Neuronal stem cell (in vitro differentiated cells): Measurements from ENCODE around the gene WNT3A.

Source experiments
- DNase-seq: peaks from one replicate; pipeline ENCODE4 v3.0.0-alpha.2; 2013; ENCODE audit warnings: low spot score
- H2AFZ ChIP-seq: one replicate; pipeline ENCODE4 v1.6.1; 2013; ENCODE audit warnings: mild to moderate bottlenecking, low read length, inconsistent platforms
- H2AK5ac ChIP-seq: 2 replicates; pipeline ENCODE4 v1.6.1; 2013; ENCODE audit warnings: low read depth, mild to moderate bottlenecking, inconsistent platforms, low read length, moderate library complexity, mixed read lengths
- H2BK120ac ChIP-seq: 2 replicates; pipeline ENCODE4 v1.6.1; 2013; ENCODE audit warnings: low read depth, mild to moderate bottlenecking, inconsistent platforms, low read length, moderate library complexity, mixed read lengths
- H2BK12ac ChIP-seq: one replicate; pipeline ENCODE4 v1.6.1; 2013; ENCODE audit warnings: low read length, inconsistent platforms
- H2BK15ac ChIP-seq: 2 replicates; pipeline ENCODE4 v1.6.1; 2013; ENCODE audit warnings: mild to moderate bottlenecking, low read length, inconsistent platforms, mixed read lengths
- H2BK5ac ChIP-seq: one replicate; pipeline ENCODE4 v1.6.1; 2013; ENCODE audit warnings: inconsistent platforms, mild to moderate bottlenecking, low read length, moderate library complexity
- H3K14ac ChIP-seq: one replicate; pipeline ENCODE4 v1.6.1; 2013; ENCODE audit warnings: low read length, inconsistent platforms
- H3K18ac ChIP-seq: 2 replicates; pipeline ENCODE4 v1.6.1; 2013; ENCODE audit warnings: low read length, inconsistent platforms
- H3K23ac ChIP-seq: 2 replicates; pipeline ENCODE4 v1.6.1; 2013; ENCODE audit warnings: low read depth, mild to moderate bottlenecking, mixed read lengths, low read length, inconsistent platforms; ENCODE audit not compliant: poor library complexity
- H3K27ac ChIP-seq: replicated peaks from 3 replicates; pipeline ENCODE4 v1.5.1; 2013; ENCODE audit warnings: low read length, inconsistent platforms
- H3K27me3 ChIP-seq, 3 experiments: 2 replicates each; pipeline ENCODE4 v1.6.1; 2013; ENCODE audit warnings: low read length in 3 of 3, mild to moderate bottlenecking in 2 of 3, inconsistent platforms in 1 of 3, low read depth in 1 of 3, mixed read lengths in 1 of 3, moderate library complexity in 1 of 3; ENCODE audit not compliant: control insufficient read depth in 3 of 3, insufficient read depth in 3 of 3
- H3K36me3 ChIP-seq, 2 donors: replicated peaks in 1 of 2; 2 replicates each; pipeline ENCODE4 v1.6.1; 2013; ENCODE audit warnings: low read length in 2 of 2; ENCODE audit not compliant: control insufficient read depth in 2 of 2, insufficient read depth in 2 of 2
- H3K4ac ChIP-seq: 2 replicates; pipeline ENCODE4 v1.6.1; 2013; ENCODE audit warnings: inconsistent platforms, mild to moderate bottlenecking, low read length, moderate library complexity
- H3K4me1 ChIP-seq, 2 donors: 1 replicate in 1 of 2; 2 replicates in 1 of 2; pipeline ENCODE4 v1.6.1; 2013; ENCODE audit warnings: low read length in 2 of 2, low read depth in 1 of 2; ENCODE audit not compliant: control insufficient read depth in 2 of 2, insufficient read depth in 1 of 2
- H3K4me2 ChIP-seq: one replicate; pipeline ENCODE4 v1.6.1; 2013; ENCODE audit warnings: mild to moderate bottlenecking, low read length, inconsistent platforms; ENCODE audit not compliant: insufficient read depth, poor library complexity, severe bottlenecking
- H3K4me3 ChIP-seq, 2 donors: 2 replicates each; pipeline ENCODE4 v1.5.1; 2013; ENCODE audit warnings: low read length in 2 of 2, mild to moderate bottlenecking in 2 of 2, inconsistent platforms in 1 of 2, moderate library complexity in 1 of 2
- H3K79me1 ChIP-seq: one replicate; pipeline ENCODE4 v1.6.1; 2013; ENCODE audit warnings: low read depth, mild to moderate bottlenecking, inconsistent platforms, low read length, moderate library complexity
- H3K9ac ChIP-seq: one replicate; pipeline ENCODE4 v1.6.1; 2013; ENCODE audit warnings: mild to moderate bottlenecking, low read depth, low read length, inconsistent platforms; ENCODE audit not compliant: poor library complexity
- H3K9me3 ChIP-seq, 2 donors: replicated peaks in 1 of 2; 2 replicates each; pipeline versions ENCODE3 to v1.6.1; 2013; ENCODE audit warnings: low read length in 2 of 2, mild to moderate bottlenecking in 2 of 2, inconsistent platforms in 1 of 2, low read depth in 1 of 2, mixed read lengths in 1 of 2, moderate library complexity in 1 of 2; ENCODE audit not compliant: control insufficient read depth in 2 of 2, insufficient read depth in 1 of 2
- H4K8ac ChIP-seq: one replicate; pipeline ENCODE4 v1.6.1; 2013; ENCODE audit warnings: low read depth, mild to moderate bottlenecking, inconsistent platforms, low read length, moderate library complexity
- H4K91ac ChIP-seq: one replicate; pipeline ENCODE4 v1.6.1; 2013; ENCODE audit warnings: low read length, low read depth, mild to moderate bottlenecking, inconsistent platforms; ENCODE audit not compliant: poor library complexity
- WGBS, 2 donors: extraction: QIAGEN DNeasy Blood & Tissue Kit; methylation state at CpG; one replicate each; pipeline ENCODE4 v1.1.7; 2013; ENCODE audit warnings: missing lambda C conversion rate in 2 of 2, mixed read lengths in 1 of 2; ENCODE audit not compliant: insufficient read length in 2 of 2, insufficient replicate concordance in 1 of 2; ENCODE audit errors: extremely low coverage in 2 of 2; 5-methylcytosine and 5-hydroxymethylcytosine counted together

Gene WNT3A

DNA sequence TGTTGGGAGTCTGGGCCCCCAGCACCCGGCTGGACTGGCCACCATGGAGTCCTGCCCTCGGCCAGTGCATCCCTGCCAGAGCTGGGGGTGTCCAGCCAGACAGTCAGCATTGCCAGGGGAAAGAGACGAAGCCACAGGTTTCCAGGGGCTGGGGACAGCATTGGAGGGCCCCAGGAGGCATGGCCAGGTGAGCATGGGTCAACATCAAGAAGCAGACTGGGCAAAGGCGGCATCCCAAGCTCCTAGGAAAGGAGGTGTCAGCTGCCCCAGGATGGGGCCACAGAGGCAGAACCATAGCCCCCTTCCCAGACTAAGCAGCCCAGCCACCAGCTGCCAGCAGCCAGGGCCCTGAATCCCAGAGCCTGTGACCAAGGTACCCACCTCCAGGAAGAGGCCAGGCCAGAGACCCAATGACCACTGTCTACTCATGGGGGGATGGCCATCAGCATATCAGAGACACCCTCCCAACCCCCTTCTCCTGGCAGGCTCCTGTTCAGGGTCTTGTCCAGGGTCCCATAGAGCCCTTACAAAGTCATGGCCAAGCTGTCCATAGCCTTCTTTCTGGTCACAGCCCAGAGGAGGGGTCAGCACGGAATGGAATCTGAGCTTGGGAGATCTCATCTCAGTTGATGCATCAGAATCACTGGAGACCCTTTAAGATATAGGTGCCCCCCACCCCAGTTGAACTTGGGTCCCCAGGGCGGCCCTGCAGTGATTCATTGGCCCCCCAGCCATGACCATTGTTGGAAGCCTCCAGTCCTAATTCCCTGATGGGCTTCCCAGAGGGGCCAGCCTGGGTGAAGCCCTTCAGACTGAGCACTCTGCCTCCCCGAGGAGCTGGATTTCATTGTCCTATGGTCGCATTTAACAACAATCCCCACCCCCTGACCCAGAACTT is 32.5 kb downstream of the WNT3A start:
- Histone ChIP-seq H2BK12ac (no peak overlapping the region), H3K4ac (no peak overlapping the region), H4K91ac (no peak overlapping the region), H3K27me3 (peaks cover 0 to 42% (median 28%) of the 10 kb centered on the region in 3 experiments), H3K9ac (no peak overlapping the region), H3K23ac (no peak overlapping the region), H3K79me1 (no peaks in the 10 kb centered on the region), H3K14ac (no peak overlapping the region), H3K9me3 (peaks cover 0 to 2% of the 10 kb centered on the region in 2 donors), H3K4me1 (peaks cover 19 to 33% of the 10 kb centered on the region in 2 donors), H2BK5ac (no peak overlapping the region), H3K36me3 (no peaks in the 10 kb centered on the region), H3K4me3 (no peak overlapping the region), H2AFZ (no peak overlapping the region), H2AK5ac (peak overlapping the region; percentile 36), H3K4me2 (no peak overlapping the region), H3K27ac (no peak overlapping the region), H2BK120ac (peak overlapping the region; percentile 4), H3K18ac (peak overlapping the region; percentile 68), H4K8ac (no peak overlapping the region), H2BK15ac (peak overlapping the region; percentile 60)
- DNase-seq = no peak
- WGBS, 2 donors = no CpG with 5 or more reads among the region's 8 CpGs

DNA sequence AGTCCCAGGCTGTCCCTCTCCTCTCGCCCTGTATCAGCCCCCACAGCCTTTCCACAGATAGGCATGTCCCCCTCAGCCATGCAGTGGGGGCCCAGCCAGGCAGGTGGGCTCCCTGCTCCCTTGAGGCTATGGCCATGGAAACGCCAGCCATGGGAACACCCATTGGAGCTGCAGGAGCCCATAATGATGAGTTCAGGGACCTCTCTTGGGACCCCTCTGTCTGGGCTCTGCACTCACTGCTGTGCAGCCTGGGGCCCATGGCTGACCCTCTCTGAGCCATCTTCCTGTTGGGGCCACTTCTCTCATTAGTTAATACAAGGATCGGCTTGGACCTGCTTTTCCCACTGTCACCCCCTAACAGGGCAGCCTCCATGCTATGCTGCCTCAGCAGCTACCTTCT is 33.2 kb downstream of the WNT3A start:
- H3K9me3 ChIP-seq = peaks cover 0 to 2% of the 10 kb centered on the region in 2 donors
- H3K27ac ChIP-seq = no peak overlapping the region
- peak overlapping the region; percentile 60 for H2BK15ac ChIP-seq
- no peak overlapping the region for H4K8ac ChIP-seq
- no peak overlapping the region for H3K23ac ChIP-seq
- WGBS, 2 donors = no CpG with 5 or more reads among the region's 3 CpGs
- no peaks in the 10 kb centered on the region for H3K79me1 ChIP-seq
- no peak overlapping the region for H2AFZ ChIP-seq
- no peak overlapping the region for H3K4me2 ChIP-seq
- no peak overlapping the region for H3K14ac ChIP-seq
- no peak overlapping the region for H4K91ac ChIP-seq
- H3K4me3 ChIP-seq = no peak overlapping the region
- no peak overlapping the region for H2BK12ac ChIP-seq
- H3K27me3 ChIP-seq = peaks cover 0 to 46% (median 31%) of the 10 kb centered on the region in 3 experiments
- no peak overlapping the region for H3K9ac ChIP-seq
- H3K4ac ChIP-seq = no peak overlapping the region
- H2BK120ac ChIP-seq = no peak overlapping the region
- DNase-seq = no peak
- no peak overlapping the region for H2BK5ac ChIP-seq
- no peaks in the 10 kb centered on the region for H3K36me3 ChIP-seq
- H3K18ac ChIP-seq = no peak overlapping the region
- H2AK5ac ChIP-seq = peak overlapping the region; percentile 49
- peaks cover 19 to 32% of the 10 kb centered on the region in 2 donors for H3K4me1 ChIP-seq

DNA sequence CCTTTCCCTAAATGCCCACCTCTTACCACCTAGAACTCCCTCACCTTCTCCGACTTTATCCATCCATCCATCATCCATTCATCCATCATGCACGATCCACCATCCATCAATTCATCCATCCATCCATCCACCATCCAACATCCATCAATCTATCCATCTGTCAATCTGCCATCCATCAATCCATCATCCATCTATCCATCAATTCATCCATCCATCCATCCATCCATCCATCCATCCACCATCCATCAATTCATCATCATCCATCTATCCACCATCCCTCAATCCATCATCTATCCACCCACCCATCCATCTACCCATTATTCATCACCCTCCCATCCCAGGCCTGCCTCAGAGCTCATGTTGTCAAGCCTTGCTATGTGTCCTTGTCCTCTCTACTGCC is 34.5 kb downstream of the WNT3A start:
- H3K27me3 ChIP-seq = peaks cover 0 to 42% (median 34%) of the 10 kb centered on the region in 3 experiments
- no peak overlapping the region for H2BK15ac ChIP-seq
- H2BK120ac ChIP-seq = no peak overlapping the region
- WGBS, 2 donors = 100% methylated on average over 2 of the region's 2 CpGs; no CpG with 5 or more reads in 1 of the 2 donors
- H3K9ac ChIP-seq = no peak overlapping the region
- no peak overlapping the region for H3K4me3 ChIP-seq
- no peak overlapping the region for H3K4ac ChIP-seq
- no peak overlapping the region for H3K4me2 ChIP-seq
- no peak overlapping the region for H4K91ac ChIP-seq
- no peak overlapping the region for H4K8ac ChIP-seq
- H3K79me1 ChIP-seq = no peaks in the 10 kb centered on the region
- DNase-seq = no peak
- H2BK12ac ChIP-seq = no peak overlapping the region
- no peak overlapping the region for H3K27ac ChIP-seq
- H3K9me3 ChIP-seq = peaks cover 0 to 5% of the 10 kb centered on the region in 2 donors
- no peak overlapping the region for H3K23ac ChIP-seq
- no peak overlapping the region for H2BK5ac ChIP-seq
- H3K4me1 ChIP-seq = peaks cover 15 to 19% of the 10 kb centered on the region in 2 donors
- no peak overlapping the region for H2AK5ac ChIP-seq
- H3K14ac ChIP-seq = no peak overlapping the region
- no peaks in the 10 kb centered on the region for H3K36me3 ChIP-seq
- H3K18ac ChIP-seq = no peak overlapping the region
- no peak overlapping the region for H2AFZ ChIP-seq

DNA sequence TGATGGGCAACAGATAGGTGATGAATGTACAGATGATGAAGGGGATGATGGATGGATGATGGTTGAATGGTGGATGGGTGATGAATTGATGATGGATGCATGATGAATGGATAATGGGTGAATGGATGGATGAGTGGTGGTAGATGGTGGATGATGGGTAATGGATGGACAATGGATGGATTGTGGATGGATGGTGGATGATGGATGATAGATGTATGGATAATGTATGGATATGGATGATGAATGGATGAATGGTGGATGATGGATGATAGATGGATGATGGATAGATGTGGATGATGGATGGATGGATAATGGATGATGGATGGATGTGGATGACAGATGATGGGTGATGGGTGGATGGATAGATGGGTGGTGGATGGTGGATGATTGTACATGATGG is 35.7 kb downstream of the WNT3A start:
- Histone ChIP-seq H2BK120ac (no peak overlapping the region), H2AK5ac (no peak overlapping the region), H3K27me3 (peaks cover 0 to 34% (median 30%) of the 10 kb centered on the region in 3 experiments), H2AFZ (no peak overlapping the region), H4K91ac (no peak overlapping the region), H3K4ac (no peak overlapping the region), H3K4me1 (peaks cover 5 to 8% of the 10 kb centered on the region in 2 donors), H3K9me3 (peaks cover 0 to 9% of the 10 kb centered on the region in 2 donors), H2BK15ac (no peak overlapping the region), H3K79me1 (no peaks in the 10 kb centered on the region), H3K23ac (no peak overlapping the region), H3K9ac (no peak overlapping the region), H4K8ac (no peak overlapping the region), H3K36me3 (peaks cover 0 to 1% of the 10 kb centered on the region in 2 donors), H2BK12ac (no peak overlapping the region), H3K27ac (no peak overlapping the region), H3K4me2 (no peak overlapping the region), H3K14ac (no peak overlapping the region), H2BK5ac (no peak overlapping the region), H3K18ac (no peak overlapping the region), H3K4me3 (no peak overlapping the region)
- no peak for DNase-seq
